Testis (tissue), 3 donors: Measurements from ENCODE around the gene CDC16. TPM values are rescaled to one million over a fixed set of nuclear protein-coding genes. Genes with fewer than 3 reads are reported as not detected.
"Not testable (repeated sequence)": the region's sequence is repeated elsewhere in the genome, so short reads cannot be mapped to it uniquely, and the experiment has no call there.

Experiments used
- DNase-seq: peaks from one replicate; pipeline ENCODE4 v3.0.0-alpha.2; 2019
- H3K27ac ChIP-seq, 2 donors: fragments of 200-600 bp; sonication (generic); one replicate each; pipeline ENCODE4 v1.5.1; 2019
- H3K27me3 ChIP-seq: fragments of 200-600 bp; sonication (generic); one replicate; pipeline ENCODE4 v1.5.1; 2019
- H3K36me3 ChIP-seq: fragments of 200-600 bp; sonication (generic); one replicate; pipeline ENCODE4 v1.5.1; 2017; ENCODE audit warnings: low read depth; ENCODE audit errors: missing control alignments
- H3K4me1 ChIP-seq: fragments of 200-600 bp; sonication (generic); one replicate; pipeline ENCODE4 v1.5.1; 2019
- H3K4me3 ChIP-seq, 2 donors: fragments of 200-600 bp; sonication (generic); one replicate each; pipeline ENCODE4 v1.5.1; 2017 to 2019
- H3K9me3 ChIP-seq: fragments of 200-600 bp; sonication (generic); one replicate; pipeline ENCODE4 v1.5.1; 2017
- POLR2A ChIP-seq: fragments of 450-650 bp; IDR thresholded peaks from one replicate; pipeline ENCODE4 v1.6.1; 2017; ENCODE audit warnings: antibody characterized with exemption, mild to moderate bottlenecking, moderate library complexity
- WGBS, 2 donors: methylation state at CpG; one replicate each; pipeline ENCODE4 v1.1.5; 2018; 5-methylcytosine and 5-hydroxymethylcytosine counted together
- intact Hi-C: fragments of 100-400 bp; cut with DNase I; formaldehyde crosslinking; loops from one replicate; pipeline ENCODE4 v1.15.1; 2023; ENCODE audit warnings: low total_unique reads
- polyA plus RNA-seq: library from polyadenylated mRNA; stranded (reverse); fragments of 350-450 nt; fragmentation: Illumina TruSeq; extraction: RNeasy Lipid Tissue Mini Kit (QIAGEN cat#74804); gene quantifications from one replicate; pipeline ENCODE4 v1.2.3, GENCODE V29; 2014; ENCODE audit warnings: low read depth, low replicate concordance; ENCODE audit not compliant: insufficient read depth
- total RNA-seq, 2 donors: library from RNA; depleted of rRNA; stranded (reverse); fragments of >200 nt; gene quantifications; one replicate each; pipeline ENCODE4 v1.2.3, GENCODE V29; 2016
- TF ChIP-seq, protein P1 (sequence below), 3 experiments: fragments of 450-650 bp in 2 of 3; fragments of 200-600 bp in 1 of 3; sonication (generic) in 1 of 3; IDR thresholded peaks; one replicate each; pipeline ENCODE4 v1.5.1; 2016 to 2019; ENCODE audit warnings: antibody characterized with exemption in 3 of 3, mild to moderate bottlenecking in 2 of 3, moderate library complexity in 1 of 3

CDC16 gene
- total and polyA plus RNA-seq, 3 donors from 2014 or later: 88.1 to 110 (median 96.8) TPM

DNA sequence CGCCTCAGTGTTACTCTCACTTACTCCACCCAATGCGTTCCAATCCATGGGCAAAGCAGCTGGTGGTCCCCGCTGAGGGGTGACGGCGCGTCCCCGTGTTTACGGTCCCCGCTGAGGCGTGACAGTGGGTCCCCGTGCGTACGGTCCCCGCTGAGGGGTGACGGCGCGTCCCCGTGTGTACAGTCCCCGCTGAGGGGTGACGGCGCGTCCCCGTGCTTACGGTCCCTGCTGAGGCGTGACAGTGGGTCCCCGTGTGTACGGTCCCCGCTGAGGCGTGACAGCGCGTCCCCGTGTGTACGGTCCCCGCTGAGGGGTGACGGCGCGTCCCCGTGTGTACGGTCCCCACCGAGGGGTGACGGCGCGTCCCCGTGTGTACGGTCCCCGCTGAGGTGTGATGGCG, 36.1 kb upstream of the CDC16 start:
- 73 to 79% methylated on average over 14 to 16 of the region's 47 CpGs for WGBS, 2 donors
- intact Hi-C loops: no loop called here
- TF ChIP-seq, protein P1, sequence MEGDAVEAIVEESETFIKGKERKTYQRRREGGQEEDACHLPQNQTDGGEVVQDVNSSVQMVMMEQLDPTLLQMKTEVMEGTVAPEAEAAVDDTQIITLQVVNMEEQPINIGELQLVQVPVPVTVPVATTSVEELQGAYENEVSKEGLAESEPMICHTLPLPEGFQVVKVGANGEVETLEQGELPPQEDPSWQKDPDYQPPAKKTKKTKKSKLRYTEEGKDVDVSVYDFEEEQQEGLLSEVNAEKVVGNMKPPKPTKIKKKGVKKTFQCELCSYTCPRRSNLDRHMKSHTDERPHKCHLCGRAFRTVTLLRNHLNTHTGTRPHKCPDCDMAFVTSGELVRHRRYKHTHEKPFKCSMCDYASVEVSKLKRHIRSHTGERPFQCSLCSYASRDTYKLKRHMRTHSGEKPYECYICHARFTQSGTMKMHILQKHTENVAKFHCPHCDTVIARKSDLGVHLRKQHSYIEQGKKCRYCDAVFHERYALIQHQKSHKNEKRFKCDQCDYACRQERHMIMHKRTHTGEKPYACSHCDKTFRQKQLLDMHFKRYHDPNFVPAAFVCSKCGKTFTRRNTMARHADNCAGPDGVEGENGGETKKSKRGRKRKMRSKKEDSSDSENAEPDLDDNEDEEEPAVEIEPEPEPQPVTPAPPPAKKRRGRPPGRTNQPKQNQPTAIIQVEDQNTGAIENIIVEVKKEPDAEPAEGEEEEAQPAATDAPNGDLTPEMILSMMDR (IDR thresholded peaks at IDR 0.05): no peak
- no peak for TF ChIP-seq POLR2A
- no peaks in the 10 kb centered on the region for H3K36me3 ChIP-seq
- H3K4me3 ChIP-seq: no peak overlapping the region
- H3K9me3 ChIP-seq: no peaks in the 10 kb centered on the region
- no peak for DNase-seq
- H3K4me1 ChIP-seq: no peaks in the 10 kb centered on the region
- no peak overlapping the region for H3K27ac ChIP-seq
- H3K27me3 ChIP-seq: no peaks in the 10 kb centered on the region

DNA sequence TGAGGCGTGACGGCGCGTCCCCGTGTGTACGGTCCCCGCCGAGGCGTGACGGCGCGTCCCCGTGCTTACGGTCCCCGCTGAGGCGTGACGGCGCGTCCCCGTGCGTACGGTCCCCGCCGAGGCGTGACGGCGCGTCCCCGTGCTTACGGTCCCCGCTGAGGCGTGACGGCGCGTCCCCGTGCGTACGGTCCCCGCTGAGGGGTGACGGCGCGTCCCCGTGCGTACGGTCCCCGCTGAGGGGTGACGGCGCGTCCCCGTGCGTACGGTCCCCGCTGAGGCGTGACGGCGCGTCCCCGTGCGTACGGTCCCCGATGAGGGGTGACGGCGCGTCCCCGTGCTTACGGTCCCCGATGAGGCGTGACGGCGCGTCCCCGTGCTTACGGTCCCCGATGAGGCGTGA, 35.2 kb upstream of the CDC16 start:
- H3K4me3 ChIP-seq: peak overlapping the region; percentile 26 to 47
- H3K27ac ChIP-seq, intact Hi-C loops, H3K36me3 ChIP-seq, H3K4me1 ChIP-seq, H3K9me3 ChIP-seq, H3K27me3 ChIP-seq, DNase-seq: not testable (repeated sequence)
- WGBS, 2 donors: 43% methylated on average over 50 of the region's 75 CpGs; no CpG with 5 or more reads in 1 of the 2 donors

DNA sequence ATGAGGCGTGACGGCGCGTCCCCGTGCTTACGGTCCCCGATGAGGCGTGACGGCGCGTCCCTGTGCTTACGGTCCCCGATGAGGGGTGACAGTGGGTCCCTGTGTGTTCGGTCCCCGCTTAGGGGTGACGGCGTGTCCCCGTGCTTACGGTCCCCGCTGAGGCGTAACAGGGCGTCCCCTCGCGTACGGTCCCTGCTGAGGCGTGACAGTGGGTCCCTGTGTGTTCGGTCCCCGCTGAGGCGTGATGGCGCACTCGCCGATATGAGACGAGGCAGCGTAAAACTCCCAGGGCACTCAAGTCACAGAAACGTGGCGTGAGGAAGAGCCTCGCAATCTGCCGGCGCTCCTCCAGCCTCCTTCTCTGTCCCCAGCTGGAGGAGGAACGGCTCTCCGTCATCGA, 34.7 kb upstream of the CDC16 start:
- peak overlapping the region; percentile 26 to 47 for H3K4me3 ChIP-seq
- WGBS, 2 donors: 18 to 49% methylated on average over 17 to 31 of the region's 42 CpGs
- no peak for DNase-seq

DNA sequence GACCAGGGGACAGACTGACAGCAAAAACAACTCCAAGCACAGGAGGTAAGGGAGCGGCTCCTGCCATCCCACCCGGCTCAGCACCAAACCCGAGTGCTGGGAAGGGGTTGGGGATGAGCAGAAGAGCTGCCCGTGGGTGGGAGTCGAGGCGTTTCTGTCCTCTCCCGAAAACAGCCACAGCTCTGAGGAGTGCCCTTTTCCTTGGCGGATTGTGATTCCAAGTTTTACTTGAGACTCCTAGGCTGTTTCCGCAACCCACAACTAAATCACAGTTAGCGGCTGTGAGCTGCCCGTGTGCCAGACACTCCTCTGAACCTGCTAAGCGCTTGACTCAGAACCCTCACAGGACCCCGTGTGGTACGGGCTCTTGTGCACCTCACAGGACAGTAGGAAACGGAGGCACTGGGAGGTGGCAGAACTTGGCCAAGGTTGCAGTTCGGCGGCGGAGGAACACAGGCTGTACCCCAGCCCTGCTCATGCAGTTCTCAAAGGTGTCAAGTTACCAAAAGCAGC, 34.2 kb upstream of the CDC16 start:
- no peak for DNase-seq
- intact Hi-C loops: no loop called here
- Histone ChIP-seq H3K36me3 (no peaks in the 10 kb centered on the region), H3K27ac (no peak overlapping the region), H3K9me3 (no peaks in the 10 kb centered on the region), H3K4me3 (peak overlapping the region; percentile 26 to 47), H3K27me3 (no peaks in the 10 kb centered on the region), H3K4me1 (no peaks in the 10 kb centered on the region)
- 22 to 23% methylated on average over 11 to 18 of the region's 18 CpGs for WGBS, 2 donors
- TF ChIP-seq POLR2A: no peak
- TF ChIP-seq, protein P1 (IDR thresholded peaks at IDR 0.05): no peak

More for the DNA sequence above, 34.7 kb upstream of the CDC16 start:
- intact Hi-C loops: no loop called here
- no peaks in the 10 kb centered on the region for H3K4me1 ChIP-seq
- no peaks in the 10 kb centered on the region for H3K9me3 ChIP-seq
- H3K27me3 ChIP-seq: no peaks in the 10 kb centered on the region
- H3K36me3 ChIP-seq: no peaks in the 10 kb centered on the region
- H3K27ac ChIP-seq: no peak overlapping the region
- TF ChIP-seq, protein P1 (IDR thresholded peaks at IDR 0.05): no peak
- no peak for TF ChIP-seq POLR2A

DNA sequence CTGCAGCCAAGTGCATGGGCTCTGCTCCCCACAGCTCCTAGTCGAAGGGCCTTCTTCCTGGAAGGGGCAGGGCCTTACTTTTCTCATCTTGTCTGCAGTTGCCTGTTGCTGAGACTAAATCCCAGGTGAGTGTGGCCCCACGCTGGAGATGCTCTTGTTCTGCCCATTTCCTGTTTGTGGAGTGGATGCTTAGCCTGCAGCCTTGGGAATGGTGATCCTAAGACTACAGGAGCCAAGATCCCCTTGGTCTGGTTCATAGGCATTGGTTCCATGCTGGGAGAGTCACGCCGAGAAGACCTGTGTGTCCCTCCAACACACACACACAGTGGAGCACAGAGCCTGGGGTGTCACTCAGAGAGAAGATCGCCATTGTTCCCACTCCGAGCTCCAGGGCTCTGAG, 32.1 kb upstream of the CDC16 start:
- no peaks in the 10 kb centered on the region for H3K9me3 ChIP-seq
- H3K27me3 ChIP-seq: no peaks in the 10 kb centered on the region
- DNase-seq: no peak
- 87 to 89% methylated on average over 4 to 6 of the region's 6 CpGs for WGBS, 2 donors
- H3K36me3 ChIP-seq: no peaks in the 10 kb centered on the region
- TF ChIP-seq, protein P1 (IDR thresholded peaks at IDR 0.05): no peak
- TF ChIP-seq POLR2A: no peak
- no peak overlapping the region for H3K4me3 ChIP-seq
- no peak overlapping the region for H3K27ac ChIP-seq
- intact Hi-C loops: no loop called here
- H3K4me1 ChIP-seq: no peaks in the 10 kb centered on the region
